Activated CD4-positive, alpha-beta T cell treated with anti-CD3 and anti-CD28 coated beads, Interleukin-2, amount 50 U/mL, for 4 hours (primary cell): Measurements from ENCODE around the gene SNX24.
"Not testable (repeated sequence)": the region's sequence is repeated elsewhere in the genome, so short reads cannot be mapped to it uniquely, and the experiment has no call there.

Source experiments
- DNase-seq, 2 experiments: peaks; one replicate each; pipeline ENCODE4 v3.0.0-alpha.2; 2020

The SNX24 gene

GRCh38 chr5:122924203-122924602 is 78.8 kb downstream of the SNX24 start:
- no peak for DNase-seq

- no peak for DNase-seq
These were observed 79.4 kb downstream of the SNX24 start for GRCh38 chr5:122924719-122925395.

- no peak for DNase-seq
These were observed 83.6 kb downstream of the SNX24 start for GRCh38 chr5:122929001-122929400.

GRCh38 chr5:122929980-122930379 is 84.6 kb downstream of the SNX24 start:
- no peak for DNase-seq

- no peak for DNase-seq
These were observed 88.5 kb downstream of the SNX24 start for GRCh38 chr5:122933956-122934355.

DNA sequence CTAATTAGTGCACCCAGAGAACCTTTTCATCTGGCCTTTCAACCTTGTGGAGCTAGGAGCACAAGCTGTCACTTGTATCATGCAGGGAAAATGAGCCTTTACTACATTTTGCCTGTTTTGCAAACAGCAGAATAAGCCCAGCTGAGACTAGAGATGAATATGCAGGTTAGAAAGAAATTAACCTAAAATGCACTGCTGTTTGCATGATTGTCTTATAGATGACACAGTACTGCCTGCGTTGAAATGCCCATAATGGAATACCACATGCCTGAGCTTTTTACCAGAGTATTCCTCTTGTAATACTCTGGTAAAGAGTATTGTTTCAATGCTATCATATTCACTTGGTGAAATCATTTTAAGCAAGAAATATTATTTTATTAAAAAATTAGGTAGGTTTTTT is 90.7 kb downstream of the SNX24 start:
- DNase-seq: no peak

DNA sequence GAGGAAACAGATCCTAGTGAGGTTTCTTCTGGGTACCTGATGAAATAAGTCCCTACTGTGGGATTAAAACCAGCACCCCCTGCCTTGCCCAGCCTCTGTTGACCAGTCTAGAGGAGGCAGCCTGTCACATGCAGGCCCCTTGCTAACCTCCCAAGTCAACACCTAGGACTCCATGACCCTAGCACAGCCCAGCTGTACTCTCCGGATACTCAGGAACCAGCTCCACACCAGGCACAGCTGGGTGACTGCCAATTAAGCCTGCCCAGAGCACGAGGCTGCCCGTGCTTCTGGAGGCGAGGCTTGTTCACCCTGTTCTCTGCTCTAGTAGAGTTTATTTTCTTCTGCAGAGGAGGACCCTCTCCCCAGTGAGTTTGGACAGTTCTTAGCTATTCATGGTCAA is 92.5 kb downstream of the SNX24 start:
- no peak for DNase-seq

DNA sequence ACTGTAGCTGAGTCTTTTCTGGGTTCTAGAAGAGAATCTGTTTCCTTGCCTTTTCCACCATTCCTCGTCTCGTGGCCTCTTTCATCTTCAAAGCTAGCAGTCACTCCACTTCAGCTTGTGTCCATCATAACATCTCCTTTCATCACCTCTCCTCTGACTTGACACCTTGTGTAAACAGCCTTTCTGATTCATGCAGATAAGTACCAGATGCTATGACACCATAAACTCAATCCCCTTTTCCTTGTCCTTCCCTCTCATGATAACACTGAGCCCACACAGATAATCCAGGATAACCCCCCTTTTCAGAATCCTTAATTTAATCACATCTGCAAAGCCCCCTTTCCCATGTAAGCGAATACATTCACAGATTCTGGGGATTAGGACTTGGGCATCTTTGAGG is 95.5 kb downstream of the SNX24 start:
- DNase-seq: no peak

DNA sequence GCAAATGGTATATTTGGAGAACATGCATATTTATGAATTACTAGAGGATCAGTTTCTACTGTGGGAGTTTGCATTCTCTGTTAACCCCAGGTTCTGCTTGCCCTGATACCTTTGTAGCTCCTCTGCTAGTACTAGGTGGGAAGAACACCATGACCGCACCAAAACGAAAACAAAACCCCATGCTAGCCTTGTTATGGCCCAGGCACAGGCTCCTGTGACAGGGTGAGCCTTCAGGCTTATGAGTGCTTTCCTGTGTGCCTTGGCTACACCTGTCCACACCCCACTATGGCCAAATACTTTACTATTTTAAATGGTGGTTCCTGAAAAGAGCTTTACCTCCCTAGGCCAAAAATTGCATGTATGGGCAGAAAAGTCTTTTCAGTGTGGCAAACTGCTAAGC is 96.3 kb downstream of the SNX24 start:
- DNase-seq: no peak

GRCh38 chr5:122942164-122942914 is 96.9 kb downstream of the SNX24 start:
- no peak for DNase-seq

GRCh38 chr5:122943050-122943698 is 97.8 kb downstream of the SNX24 start:
- DNase-seq: no peak

- DNase-seq: no peak
These were observed 98.6 kb downstream of the SNX24 start for GRCh38 chr5:122944051-122944450.

DNA sequence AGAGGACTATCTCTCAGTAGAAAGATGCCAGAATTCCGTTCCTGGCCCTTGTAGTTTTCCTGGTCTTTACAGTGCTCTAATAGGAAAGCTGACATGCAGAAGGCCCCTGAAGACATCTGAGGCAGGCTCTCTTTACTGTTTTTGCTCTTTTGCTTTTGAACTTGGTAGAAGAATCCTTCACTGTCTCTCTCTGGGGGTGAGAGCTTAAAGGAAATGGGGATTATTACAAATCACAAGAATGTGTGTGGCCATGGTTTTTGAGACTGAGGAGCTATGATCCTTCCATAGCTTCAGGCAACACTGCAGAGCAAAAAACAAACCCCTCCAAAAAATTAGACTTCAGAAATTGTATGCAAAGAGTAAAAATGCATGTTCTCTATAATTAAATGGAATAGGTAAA is 102.0 kb downstream of the SNX24 start:
- no peak for DNase-seq

DNA sequence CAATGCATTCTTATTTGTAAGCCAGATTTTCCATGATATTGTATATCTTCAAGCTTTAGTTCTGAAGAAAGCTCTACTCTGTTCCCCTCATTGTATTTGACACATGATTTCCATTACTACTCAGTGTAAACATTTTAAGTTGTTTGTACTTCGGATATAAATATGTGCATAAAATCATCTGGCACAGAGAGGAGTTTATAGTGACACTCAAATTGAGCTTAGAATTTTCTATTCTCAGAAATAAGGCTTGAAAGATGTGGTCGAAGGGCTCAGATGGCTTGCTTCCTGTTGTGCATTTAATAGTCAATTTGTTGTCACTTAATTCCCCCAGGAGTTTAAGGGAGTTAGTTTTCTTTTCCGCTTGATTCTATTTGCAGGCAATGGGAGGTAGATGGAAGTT is 102.4 kb downstream of the SNX24 start:
- DNase-seq: no peak

DNA sequence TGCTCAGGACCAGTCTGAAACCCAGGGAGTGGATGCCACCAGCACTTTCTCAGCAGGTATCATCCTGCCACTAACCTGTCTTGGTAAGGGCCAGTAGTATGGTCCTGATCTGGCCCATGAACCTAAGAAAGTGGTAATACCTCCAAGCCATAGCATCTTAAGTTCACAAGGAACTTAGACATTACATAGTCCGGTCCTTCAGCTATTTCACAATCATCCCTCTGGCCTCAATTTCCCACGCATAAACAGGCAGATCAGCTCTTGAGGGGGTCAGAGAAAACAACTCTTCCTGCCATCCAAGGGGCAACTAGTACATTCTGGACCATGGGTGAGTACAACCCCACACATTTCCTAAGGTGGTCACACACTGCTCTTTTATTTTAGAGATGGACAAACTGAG is 102.9 kb downstream of the SNX24 start:
- DNase-seq: no peak

DNA sequence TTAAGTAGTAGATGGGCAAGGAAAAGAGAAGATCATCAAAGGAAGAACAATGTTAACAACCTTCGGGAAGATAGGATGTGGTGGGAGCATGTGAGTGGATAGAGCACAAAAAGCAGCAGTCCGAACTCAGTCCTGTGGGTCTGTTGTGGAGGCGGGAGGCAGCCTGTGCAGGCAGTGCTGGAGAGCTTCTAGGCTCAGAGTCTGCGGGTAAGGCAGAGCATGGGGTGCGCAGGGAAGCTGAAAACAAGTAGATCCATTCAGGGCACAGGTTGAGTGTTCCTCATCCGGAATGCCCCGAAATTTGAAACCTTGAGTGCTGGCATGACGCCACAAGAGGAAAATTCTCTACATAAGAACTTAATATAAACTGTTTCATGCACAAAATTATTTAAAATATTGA is 106.2 kb downstream of the SNX24 start:
- DNase-seq: no peak

DNA sequence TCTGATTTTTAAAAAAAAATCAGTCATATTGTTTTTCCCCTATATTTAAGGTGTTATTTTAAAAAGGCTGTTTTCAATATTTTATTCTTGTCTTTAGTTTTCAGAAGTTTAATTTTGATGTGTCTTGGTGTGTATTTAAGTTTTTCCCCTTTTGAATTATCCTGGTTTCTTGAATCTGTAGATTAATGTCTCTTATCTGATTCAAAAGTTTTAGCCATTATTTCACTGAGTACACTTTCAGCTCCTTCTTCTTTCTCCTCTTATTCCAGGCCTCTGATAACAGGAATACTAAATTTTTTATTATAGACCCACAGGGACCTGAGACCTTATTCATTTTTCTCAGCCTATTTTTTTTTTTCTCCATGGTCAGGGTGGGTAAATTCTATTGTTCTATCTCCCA is 109.3 kb downstream of the SNX24 start:
- no peak for DNase-seq

DNA sequence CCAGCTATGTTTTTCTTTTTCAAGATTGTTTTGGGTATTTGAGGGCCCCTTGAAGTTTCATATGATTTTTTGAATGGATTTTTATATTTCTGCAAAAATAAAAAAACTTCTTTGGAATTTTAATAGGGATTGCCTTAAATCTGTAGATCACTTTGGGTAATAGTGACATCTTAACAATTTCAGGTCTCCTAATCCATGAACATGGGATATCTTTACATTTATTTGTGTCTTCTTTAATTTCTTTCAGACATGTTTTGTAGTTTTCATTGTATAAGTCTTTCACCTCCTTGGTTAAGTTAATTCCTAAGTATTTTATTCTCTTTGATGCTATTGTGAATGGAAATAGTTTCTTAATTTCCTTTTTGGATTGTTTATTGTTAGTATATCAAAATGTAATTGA is 112.0 kb downstream of the SNX24 start:
- no peak for DNase-seq

- DNase-seq: no peak
These were observed 114.5 kb downstream of the SNX24 start for GRCh38 chr5:122959740-122960445.

DNA sequence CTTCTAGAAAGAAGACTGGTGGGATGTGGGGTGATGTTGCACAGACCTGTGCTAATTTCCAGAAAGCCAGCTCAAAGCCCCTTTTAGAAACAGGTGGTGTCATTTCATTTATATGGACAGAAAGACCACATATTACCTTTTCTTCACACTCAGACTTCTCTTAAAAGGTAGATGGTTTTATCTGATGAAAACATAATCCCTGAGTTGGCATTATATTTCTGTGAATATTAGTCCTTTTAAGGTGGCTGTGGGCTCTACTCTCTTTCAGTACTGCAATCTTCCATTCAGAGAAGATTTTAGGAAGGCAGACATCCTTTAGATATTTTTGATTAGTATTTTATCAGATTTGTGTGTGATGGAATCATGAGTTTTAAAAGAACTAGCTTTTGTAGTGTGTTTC is 117.9 kb downstream of the SNX24 start:
- no peak for DNase-seq

GRCh38 chr5:122965111-122965510 is 119.7 kb downstream of the SNX24 start:
- no peak for DNase-seq

- DNase-seq: no peak
These were observed 121.7 kb downstream of the SNX24 start for GRCh38 chr5:122967085-122967484.

GRCh38 chr5:122967625-122968024 is 122.2 kb downstream of the SNX24 start:
- no peak for DNase-seq

GRCh38 chr5:122968056-122968455 is 122.6 kb downstream of the SNX24 start:
- not testable (repeated sequence) for DNase-seq
